Kidney (tissue), 14 donors: ENCODE measurements around the gene PROSER3. TPM values are rescaled to one million over a fixed set of nuclear protein-coding genes. Genes with fewer than 3 reads are reported as not detected.
A peak's percentile ranks its signal among the peaks of the same experiment; 100 is the strongest.

Experiments used
- DNase-seq, 5 donors: peaks; one replicate each; pipeline ENCODE4 v3.0.0-alpha.2; 2013 to 2020
- FAIRE-seq: peaks from 2 replicates; lab custom pipeline; 2012; peaks lifted over from hg19 to GRCh38; lab: Jason Lieb, UNC
- H3K27ac ChIP-seq, 2 donors: one replicate each; pipeline ENCODE4 v1.7.0; 2013; ENCODE audit warnings: low read depth in 2 of 2, low read length in 2 of 2, inconsistent platforms in 1 of 2
- H3K27me3 ChIP-seq: one replicate; pipeline ENCODE4 v1.7.1; 2013; ENCODE audit warnings: low read length, inconsistent platforms; ENCODE audit not compliant: control insufficient read depth, insufficient read depth
- H3K36me3 ChIP-seq, 3 donors: one replicate each; pipeline versions ENCODE4 v1.7.0 to v1.7.1; 2013; ENCODE audit warnings: low read length in 3 of 3, control low read depth in 1 of 3, inconsistent platforms in 1 of 3; ENCODE audit not compliant: insufficient read depth in 3 of 3, control insufficient read depth in 2 of 3
- H3K4me1 ChIP-seq, 3 donors: one replicate each; pipeline versions ENCODE4 v1.7.0 to v1.7.1; 2013; ENCODE audit warnings: low read length in 3 of 3, inconsistent platforms in 1 of 3, low read depth in 1 of 3; ENCODE audit not compliant: control insufficient read depth in 2 of 3, insufficient read depth in 2 of 3
- H3K4me3 ChIP-seq, 3 donors: one replicate each; pipeline versions ENCODE4 v1.7.0 to v1.8.1; 2013; ENCODE audit warnings: low read length in 3 of 3, control low read depth in 1 of 3, inconsistent platforms in 1 of 3
- H3K9ac ChIP-seq, 3 donors: one replicate each; pipeline versions ENCODE4 v1.7.0 to v1.7.1; 2013; ENCODE audit warnings: low read length in 3 of 3, control low read depth in 1 of 3, inconsistent platforms in 1 of 3
- H3K9me3 ChIP-seq, 3 donors: one replicate each; pipeline versions ENCODE4 v1.7.0 to v1.7.1; 2013; ENCODE audit warnings: low read length in 3 of 3, control low read depth in 1 of 3, inconsistent platforms in 1 of 3; ENCODE audit not compliant: control insufficient read depth in 2 of 3, insufficient read depth in 1 of 3
- CTCF ChIP-seq: IDR thresholded peaks from 3 replicates; pipeline ENCODE4 v1.5.1; 2012; ENCODE audit warnings: mild to moderate bottlenecking, moderate library complexity, borderline replicate concordance; ENCODE audit not compliant: insufficient read depth; ENCODE audit errors: extremely low read depth
- intact Hi-C: fragments of 100-400 bp; cut with DNase I; formaldehyde crosslinking; loops from one replicate; pipeline ENCODE4 v1.11.1; 2022
- polyA plus RNA-seq: library from polyadenylated mRNA; stranded (reverse); fragments of 350-450 nt; fragmentation: Illumina TruSeq; extraction: RNeasy Lipid Tissue Mini Kit (QIAGEN cat#74804); gene quantifications from one replicate; pipeline ENCODE4 v1.2.3, GENCODE V29; 2014; ENCODE audit warnings: low read depth, low replicate concordance; ENCODE audit not compliant: insufficient read depth
- total RNA-seq: library from RNA; stranded (reverse); fragmentation: NEBNext Ultra II Directional; extraction: Animal tissue kit (Norgen Biotek cat#: 25700); gene quantifications from one replicate; pipeline ENCODE4 v1.2.1, GENCODE V29; 2021
- donor health status: control.
- donor health status: control.
- donor health status: control.
- donor health status: control.
- donor health status: control.
- donor health status: DM: yes; HTN: yes; CAD: no.
- donor health status: Normal renal cell carcinoma (clear cell type).

PROSER3 gene
- total and polyA plus RNA-seq, 2 donors from 2014 or later = 2.8 to 34.9 TPM

- DNase-seq = peak; percentile 89 to 99 (median 93)
- TF ChIP-seq CTCF = peak; percentile 74
- Histone ChIP-seq H3K4me3 (peak overlapping the region; percentile 72 to 87 (median 76)), H3K27me3 (no peaks in the 10 kb centered on the region), H3K36me3 (peaks cover 0 to 12% (median 2%) of the 10 kb centered on the region in 3 donors), H3K9ac (peak overlapping the region; percentile 38 to 71 (median 68)), H3K27ac (peak overlapping the region; percentile 79 to 84), H3K9me3 (no peaks in the 10 kb centered on the region), H3K4me1 (peaks cover 0 to 15% (median 0%) of the 10 kb centered on the region in 3 donors)
- intact Hi-C loops = no loop called here
- no peak for FAIRE-seq
Observed at GRCh38 chr19:35716801-35717664, 40.9 kb upstream of the PROSER3 start.

GRCh38 chr19:35717665-35718344 is 40.2 kb upstream of the PROSER3 start, which contains the start of gene KMT2B:
Gene KMT2B (plus strand): TSS chr19:35718003. CDS start chr19:35718019, 16 bp downstream.
- FAIRE-seq (no peak), DNase-seq (peak in 4 of 5 donors; percentile 97 to 98 (median 98))
- peak within 1 kb of the TSS; percentile 79 to 84 for H3K27ac ChIP-seq
- TF ChIP-seq CTCF = peak; percentile 8
- H3K9me3 ChIP-seq = no peaks in the 10 kb centered on the region
- H3K36me3 ChIP-seq = peaks cover 0 to 18% (median 9%) of the 10 kb centered on the region in 3 donors
- H3K4me3 ChIP-seq = peak within 1 kb of the TSS; percentile 72 to 87 (median 81)
- peaks cover 0 to 15% (median 0%) of the 10 kb centered on the region in 3 donors for H3K4me1 ChIP-seq
- intact Hi-C loops = no loop called here
- H3K27me3 ChIP-seq = no peaks in the 10 kb centered on the region
- H3K9ac ChIP-seq = peak within 1 kb of the TSS; percentile 38 to 85 (median 68)

- TF ChIP-seq CTCF = no peak
- H3K4me1 ChIP-seq = peaks cover 0 to 15% (median 0%) of the 10 kb centered on the region in 3 donors
- peak in 4 of 5 donors; percentile 29 to 90 (median 60) for DNase-seq
- no peak for FAIRE-seq
- intact Hi-C loops = no loop called here
- H3K4me3 ChIP-seq = peak overlapping the region; percentile 66 to 81 (median 69)
- peak overlapping the region; percentile 16 to 67 for H3K27ac ChIP-seq
- peak overlapping the region; percentile 23 to 85 (median 56) for H3K9ac ChIP-seq
- H3K9me3 ChIP-seq = no peaks in the 10 kb centered on the region
- H3K27me3 ChIP-seq = no peaks in the 10 kb centered on the region
- peaks cover 0 to 25% (median 14%) of the 10 kb centered on the region in 3 donors for H3K36me3 ChIP-seq
Observed at GRCh38 chr19:35718345-35719041, 39.5 kb upstream of the PROSER3 start.
